Measurements from ENCODE around the gene KIAA0825.
"Not testable (repeated sequence)": the region's sequence is repeated elsewhere in the genome, so short reads cannot be mapped to it uniquely, and the experiment has no call there.

The KIAA0825 gene

DNA sequence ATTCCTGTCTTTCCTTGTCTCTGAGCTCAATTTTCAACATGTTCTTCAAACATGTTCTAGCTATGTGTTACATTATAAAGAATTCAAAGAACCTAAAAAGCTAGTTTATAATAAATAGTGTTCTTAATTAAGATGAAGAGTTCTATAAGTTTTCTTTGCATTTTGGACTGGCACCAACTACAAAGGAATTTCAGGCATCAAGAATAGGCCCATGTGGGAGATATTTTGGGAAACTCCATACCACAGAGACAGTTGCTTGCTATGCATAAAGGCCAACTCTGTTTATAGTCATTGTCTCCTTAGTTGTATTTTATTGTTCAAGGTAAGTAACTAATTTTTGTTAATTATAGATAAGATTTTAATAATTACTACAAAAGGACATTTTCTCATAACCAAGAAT is 4.6 kb upstream of the KIAA0825 start:
- H3K9ac ChIP-seq (ENCODE audit: low read depth, low read length), result no peak overlapping the region
- H3K4me3 ChIP-seq (ENCODE audit: low read depth, low read length), result no peak overlapping the region
- no peaks in the 10 kb centered on the region for H3K9me3 ChIP-seq (ENCODE audit: control insufficient read depth, insufficient read depth, low read length)
- no peaks in the 10 kb centered on the region for H3K27me3 ChIP-seq (ENCODE audit: control insufficient read depth, insufficient read depth, low read length)
- H3K4me1 ChIP-seq (ENCODE audit: control insufficient read depth, insufficient read depth, low read length), result no peaks in the 10 kb centered on the region
- H3K36me3 ChIP-seq (ENCODE audit: control insufficient read depth, insufficient read depth, low read length), result no peaks in the 10 kb centered on the region

DNA sequence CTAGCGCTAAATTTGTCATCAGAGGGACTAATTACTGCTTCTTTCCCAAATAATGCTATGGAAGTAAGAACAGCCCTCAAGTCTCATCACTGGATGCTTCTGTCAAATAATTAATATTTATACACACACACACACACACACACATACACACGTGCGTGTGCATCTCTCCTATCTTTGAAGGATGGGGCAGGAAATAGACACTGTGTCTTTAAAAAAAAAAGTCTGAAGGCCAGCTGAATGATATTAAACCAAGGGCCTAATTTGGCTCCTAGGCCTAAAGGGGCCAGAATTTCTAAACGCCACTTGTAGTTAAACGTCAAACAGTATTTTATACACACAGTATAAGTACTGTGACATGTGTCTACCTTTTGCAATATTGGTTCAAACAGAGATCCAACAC is 3.4 kb upstream of the KIAA0825 start:
- Histone ChIP-seq H3K9me3 (ENCODE audit: control insufficient read depth, insufficient read depth, low read length) (no peaks in the 10 kb centered on the region), H3K36me3 (ENCODE audit: control insufficient read depth, insufficient read depth, low read length) (no peaks in the 10 kb centered on the region), H3K9ac (ENCODE audit: low read depth, low read length) (no peak overlapping the region), H3K27me3 (ENCODE audit: control insufficient read depth, insufficient read depth, low read length) (no peaks in the 10 kb centered on the region), H3K4me1 (ENCODE audit: control insufficient read depth, insufficient read depth, low read length) (no peaks in the 10 kb centered on the region), H3K4me3 (ENCODE audit: low read depth, low read length) (no peak overlapping the region)

DNA sequence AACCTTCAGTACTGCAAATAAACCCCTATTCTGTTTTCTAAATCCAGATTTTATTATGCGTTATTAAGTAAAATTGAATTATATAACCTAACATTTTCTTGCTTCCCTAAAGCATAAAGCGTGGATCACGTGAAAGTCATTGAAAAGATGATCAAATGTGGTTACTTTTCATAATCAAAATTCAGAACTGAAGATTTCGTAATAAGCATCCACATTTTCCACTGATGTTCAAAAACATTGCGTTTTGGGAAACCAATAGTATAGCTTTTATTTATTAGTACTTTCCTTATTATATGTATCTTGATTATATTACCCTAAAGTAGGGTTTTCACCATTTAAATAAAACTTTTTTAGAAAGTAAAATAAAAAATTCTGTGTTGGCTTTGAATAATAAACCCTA is 1.9 kb upstream of the KIAA0825 start:
- Histone ChIP-seq H3K9me3 (ENCODE audit: control insufficient read depth, insufficient read depth, low read length) (no peaks in the 10 kb centered on the region), H3K27me3 (ENCODE audit: control insufficient read depth, insufficient read depth, low read length) (no peaks in the 10 kb centered on the region), H3K36me3 (ENCODE audit: control insufficient read depth, insufficient read depth, low read length) (no peaks in the 10 kb centered on the region), H3K4me1 (ENCODE audit: control insufficient read depth, insufficient read depth, low read length) (peaks cover under 1% of the 10 kb centered on the region), H3K9ac (ENCODE audit: low read depth, low read length) (no peak overlapping the region), H3K4me3 (ENCODE audit: low read depth, low read length) (no peak overlapping the region)

DNA sequence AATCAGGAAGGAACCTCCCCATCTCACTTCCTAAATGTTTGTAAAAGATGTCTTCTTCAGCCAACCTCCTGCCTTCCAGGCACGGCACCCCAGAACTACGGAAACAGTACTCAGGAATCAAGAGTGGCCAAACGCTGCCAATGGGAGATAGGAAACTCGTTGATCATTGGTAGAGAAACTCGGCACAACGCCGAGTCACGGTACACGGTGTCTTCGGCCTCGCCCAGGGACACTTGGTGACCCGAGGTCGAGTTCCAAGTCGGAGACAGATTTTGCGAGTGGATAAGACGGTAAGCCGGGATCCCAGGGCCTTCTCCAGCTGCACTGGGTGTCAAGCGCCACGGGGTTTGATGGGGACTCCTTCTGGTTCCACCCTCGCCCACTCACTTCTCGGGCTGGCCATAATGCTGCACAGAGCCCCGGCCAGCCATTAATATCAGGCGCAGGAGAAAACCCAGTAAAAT is 343 bp downstream of the KIAA0825 start:
- Histone ChIP-seq H3K4me3 (ENCODE audit: low read depth, low read length) (peak overlapping the region; percentile 90), H3K9ac (ENCODE audit: low read depth, low read length) (peak overlapping the region; percentile 26), H3K36me3 (ENCODE audit: control insufficient read depth, insufficient read depth, low read length) (no peaks in the 10 kb centered on the region), H3K27me3 (ENCODE audit: control insufficient read depth, insufficient read depth, low read length) (no peaks in the 10 kb centered on the region), H3K4me1 (ENCODE audit: control insufficient read depth, insufficient read depth, low read length) (peaks cover 13% of the 10 kb centered on the region), H3K9me3 (ENCODE audit: control insufficient read depth, insufficient read depth, low read length) (no peaks in the 10 kb centered on the region)

DNA sequence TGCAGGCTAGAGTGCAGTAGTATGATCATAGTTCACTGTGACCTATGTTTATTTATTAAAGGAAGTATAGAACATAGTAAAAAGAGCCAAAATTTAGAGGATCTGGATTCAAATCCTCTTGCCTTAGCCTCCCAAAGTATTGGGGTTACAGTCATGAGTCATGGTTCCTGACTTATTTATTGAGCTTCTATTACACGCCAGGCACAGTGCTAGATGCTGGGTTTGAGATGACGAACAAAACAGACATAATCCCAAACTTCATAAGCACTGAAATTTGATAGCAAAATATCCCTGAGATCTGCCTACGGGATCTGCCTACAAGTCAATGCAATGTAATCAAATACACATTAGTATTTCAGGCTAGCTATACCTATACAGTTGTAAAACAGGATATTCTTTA is 2.5 kb downstream of the KIAA0825 start:
- no peak overlapping the region for H3K9ac ChIP-seq (ENCODE audit: low read depth, low read length)
- no peaks in the 10 kb centered on the region for H3K9me3 ChIP-seq (ENCODE audit: control insufficient read depth, insufficient read depth, low read length)
- H3K27me3 ChIP-seq (ENCODE audit: control insufficient read depth, insufficient read depth, low read length), result no peaks in the 10 kb centered on the region
- no peaks in the 10 kb centered on the region for H3K36me3 ChIP-seq (ENCODE audit: control insufficient read depth, insufficient read depth, low read length)
- no peak overlapping the region for H3K4me3 ChIP-seq (ENCODE audit: low read depth, low read length)
- peaks cover 13% of the 10 kb centered on the region for H3K4me1 ChIP-seq (ENCODE audit: control insufficient read depth, insufficient read depth, low read length)

DNA sequence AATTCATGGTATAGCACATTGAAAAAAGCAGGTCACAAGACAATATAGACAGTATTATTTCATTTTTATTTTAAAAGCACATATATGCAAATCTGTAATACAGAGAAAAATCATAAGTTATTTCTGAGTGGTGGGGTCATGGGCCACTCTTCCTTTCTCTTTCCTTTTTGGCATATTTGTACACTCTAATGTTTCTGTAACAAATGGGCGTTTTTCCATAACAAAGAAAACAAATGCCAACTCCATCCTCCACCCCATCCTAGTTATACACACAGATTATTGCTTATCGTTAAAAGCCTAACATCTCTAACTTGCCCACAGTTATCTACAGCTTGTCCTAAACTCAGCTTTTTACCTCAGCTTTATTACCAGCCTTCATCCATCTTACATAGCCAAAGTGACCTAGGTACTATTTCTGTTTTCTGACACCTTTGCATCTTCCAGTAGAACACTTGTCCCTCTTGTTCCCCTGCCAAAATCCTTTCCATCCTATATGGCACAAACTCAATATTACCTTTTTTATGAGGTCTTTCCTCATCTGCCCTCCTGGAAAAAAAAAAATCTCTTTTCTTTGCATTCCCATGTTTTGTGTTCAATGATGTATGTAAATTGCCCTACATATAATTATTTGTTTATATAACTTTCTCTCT is 4.1 kb downstream of the KIAA0825 start:
- Histone ChIP-seq H3K27me3 (ENCODE audit: control insufficient read depth, insufficient read depth, low read length) (no peaks in the 10 kb centered on the region), H3K4me1 (ENCODE audit: control insufficient read depth, insufficient read depth, low read length) (peaks cover 13% of the 10 kb centered on the region), H3K4me3 (ENCODE audit: low read depth, low read length) (no peak overlapping the region), H3K36me3 (ENCODE audit: control insufficient read depth, insufficient read depth, low read length) (no peaks in the 10 kb centered on the region), H3K9me3 (ENCODE audit: control insufficient read depth, insufficient read depth, low read length) (no peaks in the 10 kb centered on the region), H3K9ac (ENCODE audit: low read depth, low read length) (no peak overlapping the region)

DNA sequence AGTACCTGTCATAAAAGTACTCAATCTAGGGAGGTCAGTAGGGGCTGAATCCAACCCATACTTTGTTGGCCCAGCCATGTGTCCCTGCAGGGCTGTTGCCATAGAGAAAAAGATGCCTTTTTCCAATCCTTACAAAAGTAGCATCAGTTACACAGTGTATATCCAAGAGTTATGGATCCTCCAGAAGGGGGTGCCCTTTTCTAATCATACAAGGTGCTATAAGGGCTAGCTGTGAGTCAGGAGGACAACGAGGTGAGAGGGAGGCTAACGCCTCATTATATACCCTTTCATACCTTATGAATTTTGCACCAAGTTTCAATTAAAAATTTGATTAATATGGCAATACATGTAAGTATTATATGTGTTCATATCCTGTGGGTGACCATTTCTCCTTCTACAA is 4.8 kb downstream of the KIAA0825 start:
- Histone ChIP-seq H3K9ac (ENCODE audit: low read depth, low read length) (no peak overlapping the region), H3K4me3 (ENCODE audit: low read depth, low read length) (no peak overlapping the region), H3K36me3 (ENCODE audit: control insufficient read depth, insufficient read depth, low read length) (no peaks in the 10 kb centered on the region), H3K4me1 (ENCODE audit: control insufficient read depth, insufficient read depth, low read length) (peaks cover 13% of the 10 kb centered on the region), H3K27me3 (ENCODE audit: control insufficient read depth, insufficient read depth, low read length) (no peaks in the 10 kb centered on the region), H3K9me3 (ENCODE audit: control insufficient read depth, insufficient read depth, low read length) (no peaks in the 10 kb centered on the region)

GRCh38 chr5:94595281-94595840 is 23.0 kb downstream of the KIAA0825 start:
- Histone ChIP-seq H3K9me3 (ENCODE audit: control insufficient read depth, insufficient read depth, low read length) (no peaks in the 10 kb centered on the region), H3K4me1 (ENCODE audit: control insufficient read depth, insufficient read depth, low read length) (no peaks in the 10 kb centered on the region), H3K36me3 (ENCODE audit: control insufficient read depth, insufficient read depth, low read length) (no peaks in the 10 kb centered on the region), H3K4me3 (ENCODE audit: low read depth, low read length) (no peak overlapping the region), H3K27me3 (ENCODE audit: control insufficient read depth, insufficient read depth, low read length) (no peaks in the 10 kb centered on the region), H3K9ac (ENCODE audit: low read depth, low read length) (no peak overlapping the region)

GRCh38 chr5:94577466-94578245 is 40.7 kb downstream of the KIAA0825 start:
- H3K9ac ChIP-seq (ENCODE audit: low read depth, low read length), result no peak overlapping the region
- no peaks in the 10 kb centered on the region for H3K36me3 ChIP-seq (ENCODE audit: control insufficient read depth, insufficient read depth, low read length)
- H3K4me1 ChIP-seq (ENCODE audit: control insufficient read depth, insufficient read depth, low read length), result peaks cover 6% of the 10 kb centered on the region
- H3K4me3 ChIP-seq (ENCODE audit: low read depth, low read length), result no peak overlapping the region
- no peaks in the 10 kb centered on the region for H3K9me3 ChIP-seq (ENCODE audit: control insufficient read depth, insufficient read depth, low read length)
- no peaks in the 10 kb centered on the region for H3K27me3 ChIP-seq (ENCODE audit: control insufficient read depth, insufficient read depth, low read length)

GRCh38 chr5:94575196-94575595 is 43.2 kb downstream of the KIAA0825 start:
- Histone ChIP-seq H3K4me1 (ENCODE audit: control insufficient read depth, insufficient read depth, low read length) (peaks cover 6% of the 10 kb centered on the region), H3K27me3 (ENCODE audit: control insufficient read depth, insufficient read depth, low read length) (no peaks in the 10 kb centered on the region), H3K36me3 (ENCODE audit: control insufficient read depth, insufficient read depth, low read length) (no peaks in the 10 kb centered on the region), H3K9me3 (ENCODE audit: control insufficient read depth, insufficient read depth, low read length) (no peaks in the 10 kb centered on the region), H3K4me3 (ENCODE audit: low read depth, low read length) (no peak overlapping the region), H3K9ac (ENCODE audit: low read depth, low read length) (no peak overlapping the region)

GRCh38 chr5:94573349-94573748 is 45.1 kb downstream of the KIAA0825 start:
- not testable (repeated sequence) for H3K9me3 ChIP-seq (ENCODE audit: control insufficient read depth, insufficient read depth, low read length); H3K4me1 ChIP-seq (ENCODE audit: control insufficient read depth, insufficient read depth, low read length); H3K27me3 ChIP-seq (ENCODE audit: control insufficient read depth, insufficient read depth, low read length); H3K36me3 ChIP-seq (ENCODE audit: control insufficient read depth, insufficient read depth, low read length); H3K4me3 ChIP-seq (ENCODE audit: low read depth, low read length); H3K9ac ChIP-seq (ENCODE audit: low read depth, low read length)

GRCh38 chr5:94571415-94571814 is 47.0 kb downstream of the KIAA0825 start:
- no peaks in the 10 kb centered on the region for H3K27me3 ChIP-seq (ENCODE audit: control insufficient read depth, insufficient read depth, low read length)
- no peak overlapping the region for H3K9ac ChIP-seq (ENCODE audit: low read depth, low read length)
- peaks cover 3% of the 10 kb centered on the region for H3K4me1 ChIP-seq (ENCODE audit: control insufficient read depth, insufficient read depth, low read length)
- no peak overlapping the region for H3K4me3 ChIP-seq (ENCODE audit: low read depth, low read length)
- H3K36me3 ChIP-seq (ENCODE audit: control insufficient read depth, insufficient read depth, low read length), result no peaks in the 10 kb centered on the region
- no peaks in the 10 kb centered on the region for H3K9me3 ChIP-seq (ENCODE audit: control insufficient read depth, insufficient read depth, low read length)

Data from iPS-15b (cell line).